ENCODE measurements around the gene PEX7. TPM values are rescaled to one million over a fixed set of nuclear protein-coding genes. Genes with fewer than 3 reads are reported as not detected.

PEX7 gene
- total RNA-seq, 1 experiment from 2014 or later, result 13.6 TPM

DNA sequence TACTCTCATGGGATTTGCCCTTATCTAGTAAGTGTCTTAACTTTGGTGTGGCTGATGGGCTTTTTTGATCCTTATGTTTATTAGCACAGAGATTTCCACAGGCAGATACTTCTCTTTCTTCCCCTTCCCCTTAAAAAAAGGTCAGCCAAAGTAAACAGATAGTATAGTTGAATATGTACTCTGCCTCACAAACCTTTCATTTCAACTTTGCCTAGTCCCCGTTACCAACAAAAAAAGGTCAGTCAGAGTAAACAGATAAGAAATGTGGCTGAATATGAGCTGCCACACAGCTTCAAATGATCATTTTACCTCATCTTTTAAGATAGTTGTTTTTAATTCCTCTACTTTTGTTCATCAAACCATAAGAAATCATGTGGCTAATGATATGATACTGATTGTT, 65.6 kb downstream of the PEX7 start:
- Histone ChIP-seq H2AFZ (ENCODE audit: low read length) (no peak overlapping the region; the same call in 1 of the 2 replicates), H4K20me1 (ENCODE audit: insufficient read depth, low read depth, low read length) (no peaks in the 10 kb centered on the region; the same call in 1 of the 2 replicates), H3K27ac (ENCODE audit: low read length) (peak overlapping the region; percentile 68), H3K4me3 (ENCODE audit: low read length) (peak overlapping the region; percentile 57), H3K9me3 (ENCODE audit: low read length) (no peaks in the 10 kb centered on the region), H3K36me3 (ENCODE audit: insufficient read depth, low read length) (no peaks in the 10 kb centered on the region), H3K4me2 (ENCODE audit: low read depth, low read length, poor library complexity, severe bottlenecking) (peak overlapping the region; percentile 78), H3K9me2 (replicated peaks; ENCODE audit: insufficient read depth, low read length) (no peaks in the 10 kb centered on the region), H3K27me3 (ENCODE audit: low read length) (no peaks in the 10 kb centered on the region), H3K9ac (ENCODE audit: low read length) (peak overlapping the region; percentile 32), H3K79me2 (ENCODE audit: low read length) (peaks cover 15% of the 10 kb centered on the region; the same call in 1 of the 2 replicates), H3K4me1 (ENCODE audit: low read length) (peaks cover 31% of the 10 kb centered on the region)
- DNase-seq, result peak; percentile 42

DNA sequence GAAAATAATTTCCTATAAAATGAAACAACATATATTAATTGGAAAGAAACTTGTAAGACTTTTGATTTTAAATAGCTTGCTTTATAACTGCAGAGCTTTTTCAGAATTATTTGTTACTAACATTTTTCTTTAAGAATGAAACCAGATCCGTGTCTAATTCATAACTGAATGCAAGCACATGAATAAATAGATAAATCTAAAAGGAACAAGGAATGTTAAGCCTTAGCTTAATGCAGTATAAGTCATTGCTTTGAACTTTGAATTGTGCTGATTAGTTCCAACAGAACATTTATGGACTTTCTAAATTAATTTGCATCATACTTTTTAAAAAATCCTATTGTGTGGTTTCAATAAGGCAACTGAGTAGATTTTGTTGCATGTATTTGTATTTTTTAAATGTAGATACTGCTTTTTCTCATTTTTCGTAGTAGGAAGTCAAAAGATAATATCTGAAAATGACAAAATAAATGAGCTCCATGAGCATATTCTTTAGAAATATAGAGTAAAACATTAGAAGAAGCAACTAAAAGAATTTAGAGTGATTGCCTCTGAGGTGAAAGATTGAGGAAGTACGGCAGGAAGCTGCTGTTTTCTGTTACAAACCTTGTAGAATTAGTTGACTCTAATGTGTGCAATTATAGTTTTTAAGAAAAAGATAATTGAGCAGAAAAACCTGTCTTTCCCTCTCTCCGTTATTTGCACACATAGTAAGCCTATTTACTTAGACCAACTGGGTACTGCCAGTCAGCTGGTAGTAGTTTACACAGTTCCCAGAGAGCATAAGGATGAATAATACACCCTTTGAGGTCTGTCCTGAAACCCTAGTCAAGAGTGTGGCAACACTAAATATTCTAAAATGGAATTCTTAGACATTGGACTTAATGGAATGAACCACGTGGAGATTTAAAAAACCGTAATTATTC, 67.1 kb downstream of the PEX7 start:
- Histone ChIP-seq H3K9ac (ENCODE audit: low read length) (peak overlapping the region; percentile 29; the same call in 1 of the 2 replicates), H3K4me2 (ENCODE audit: low read depth, low read length, poor library complexity, severe bottlenecking) (peak overlapping the region; percentile 78)
- DNase-seq, result peak; percentile 48

DNA sequence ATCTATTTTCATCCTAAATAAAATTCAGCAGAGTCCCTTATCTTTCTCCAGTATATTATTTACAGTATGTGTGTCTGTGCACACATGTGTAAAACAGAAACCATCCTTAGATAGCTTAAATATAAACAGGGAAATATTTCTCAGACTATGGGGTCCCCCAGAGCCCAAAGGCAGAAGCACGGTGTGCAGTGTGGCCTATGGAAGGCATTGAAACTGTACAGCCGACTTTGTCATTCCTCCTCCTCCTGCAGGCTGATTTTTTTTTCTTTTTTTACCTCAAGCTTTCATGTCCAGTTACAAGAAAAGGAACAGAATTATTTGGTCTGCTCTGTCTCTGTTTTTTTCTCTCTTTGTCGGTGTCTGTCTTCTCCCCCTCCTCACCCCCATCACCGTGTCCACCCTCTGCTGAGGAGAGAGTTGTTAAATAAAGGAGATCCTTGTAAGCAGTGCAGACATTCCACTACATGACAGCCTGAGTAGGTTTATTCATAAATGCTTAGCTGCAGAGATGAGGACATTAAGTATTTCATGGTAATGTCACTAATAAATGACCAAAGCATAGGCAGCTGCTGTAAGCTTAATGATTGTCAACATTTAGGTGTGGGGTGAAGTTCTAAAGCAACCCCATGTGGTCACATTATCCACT, 67.9 kb downstream of the PEX7 start:
- no peak overlapping the region for H3K4me3 ChIP-seq (ENCODE audit: low read length)
- H3K27me3 ChIP-seq (ENCODE audit: low read length), result no peaks in the 10 kb centered on the region
- no peak overlapping the region for H3K9ac ChIP-seq (ENCODE audit: low read length)
- H3K36me3 ChIP-seq (ENCODE audit: insufficient read depth, low read length), result no peaks in the 10 kb centered on the region
- no peaks in the 10 kb centered on the region; the same call in 1 of the 2 replicates for H4K20me1 ChIP-seq (ENCODE audit: insufficient read depth, low read depth, low read length)
- no peak overlapping the region for H3K4me2 ChIP-seq (ENCODE audit: low read depth, low read length, poor library complexity, severe bottlenecking)
- no peaks in the 10 kb centered on the region for H3K9me2 ChIP-seq (replicated peaks; ENCODE audit: insufficient read depth, low read length)
- no peak overlapping the region for H2AFZ ChIP-seq (ENCODE audit: low read length)
- H3K79me2 ChIP-seq (ENCODE audit: low read length), result peaks cover 15% of the 10 kb centered on the region; the same call in 1 of the 2 replicates
- DNase-seq, result no peak
- peaks cover 31% of the 10 kb centered on the region for H3K4me1 ChIP-seq (ENCODE audit: low read length)
- no peaks in the 10 kb centered on the region for H3K9me3 ChIP-seq (ENCODE audit: low read length)
- no peak overlapping the region for H3K27ac ChIP-seq (ENCODE audit: low read length)

More for the DNA sequence above, 67.1 kb downstream of the PEX7 start:
- no peaks in the 10 kb centered on the region; the same call in 1 of the 2 replicates for H4K20me1 ChIP-seq (ENCODE audit: insufficient read depth, low read depth, low read length)
- H3K4me3 ChIP-seq (ENCODE audit: low read length), result peak overlapping the region; percentile 57; the same call in 1 of the 2 replicates
- H3K9me3 ChIP-seq (ENCODE audit: low read length), result no peaks in the 10 kb centered on the region
- H3K4me1 ChIP-seq (ENCODE audit: low read length), result peaks cover 31% of the 10 kb centered on the region
- H3K79me2 ChIP-seq (ENCODE audit: low read length), result peaks cover 15% of the 10 kb centered on the region; the same call in 1 of the 2 replicates
- H3K9me2 ChIP-seq (replicated peaks; ENCODE audit: insufficient read depth, low read length), result no peaks in the 10 kb centered on the region
- H3K27ac ChIP-seq (ENCODE audit: low read length), result peak overlapping the region; percentile 68
- no peaks in the 10 kb centered on the region for H3K27me3 ChIP-seq (ENCODE audit: low read length)
- H2AFZ ChIP-seq (ENCODE audit: low read length), result peak overlapping the region; percentile 0; the same call in 1 of the 2 replicates
- no peaks in the 10 kb centered on the region for H3K36me3 ChIP-seq (ENCODE audit: insufficient read depth, low read length)

DNA sequence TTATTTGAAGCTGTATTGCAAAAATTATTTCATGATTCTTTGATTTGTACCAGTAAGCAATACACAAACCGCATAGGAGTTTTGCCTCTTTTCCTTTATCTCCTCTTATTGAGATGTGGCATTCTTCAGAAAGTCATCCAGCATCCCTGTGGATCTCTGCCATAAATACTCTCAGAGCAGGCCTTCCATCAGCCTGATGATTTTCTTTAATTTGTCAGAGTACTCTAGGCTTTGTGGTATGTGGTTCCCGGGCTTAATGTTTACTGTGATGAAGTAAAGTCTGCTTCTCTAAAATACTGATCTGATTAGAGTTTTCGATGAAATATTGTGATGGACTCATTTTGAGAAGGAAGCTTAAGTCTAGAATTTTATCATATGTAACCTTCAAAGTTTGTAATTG, 68.6 kb downstream of the PEX7 start:
- Histone ChIP-seq H3K4me2 (ENCODE audit: low read depth, low read length, poor library complexity, severe bottlenecking) (no peak overlapping the region), H3K9me3 (ENCODE audit: low read length) (no peaks in the 10 kb centered on the region), H4K20me1 (ENCODE audit: insufficient read depth, low read depth, low read length) (no peaks in the 10 kb centered on the region; the same call in 1 of the 2 replicates), H3K79me2 (ENCODE audit: low read length) (peaks cover 15% of the 10 kb centered on the region; the same call in 1 of the 2 replicates), H3K4me3 (ENCODE audit: low read length) (no peak overlapping the region), H3K27me3 (ENCODE audit: low read length) (no peaks in the 10 kb centered on the region), H3K9me2 (replicated peaks; ENCODE audit: insufficient read depth, low read length) (no peaks in the 10 kb centered on the region), H3K27ac (ENCODE audit: low read length) (no peak overlapping the region), H2AFZ (ENCODE audit: low read length) (no peak overlapping the region), H3K9ac (ENCODE audit: low read length) (no peak overlapping the region), H3K4me1 (ENCODE audit: low read length) (peaks cover 31% of the 10 kb centered on the region), H3K36me3 (ENCODE audit: insufficient read depth, low read length) (no peaks in the 10 kb centered on the region)
- DNase-seq, result no peak

DNA sequence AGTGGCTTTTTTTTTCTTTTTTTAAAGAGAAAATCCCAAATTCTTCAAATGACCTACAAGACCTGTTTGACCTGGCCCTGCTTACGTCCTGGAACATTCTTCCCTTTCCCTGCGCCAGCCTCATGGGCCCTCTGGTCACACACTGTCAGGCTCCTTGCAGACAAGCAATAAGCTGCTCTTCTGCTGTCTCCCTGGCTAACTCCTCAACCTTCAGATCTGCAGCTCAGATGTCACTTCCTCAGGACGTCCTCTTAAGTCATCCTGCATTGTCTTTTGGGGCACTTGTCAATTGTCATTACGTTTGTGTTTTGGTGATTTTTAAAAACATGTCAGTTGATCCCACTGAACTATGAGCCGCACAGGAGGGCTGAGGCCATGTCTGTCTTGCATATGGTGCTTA, 70.8 kb downstream of the PEX7 start:
- no peak overlapping the region for H3K27ac ChIP-seq (ENCODE audit: low read length)
- H3K9ac ChIP-seq (ENCODE audit: low read length), result no peak overlapping the region
- no peaks in the 10 kb centered on the region for H3K9me2 ChIP-seq (replicated peaks; ENCODE audit: insufficient read depth, low read length)
- no peaks in the 10 kb centered on the region for H4K20me1 ChIP-seq (ENCODE audit: insufficient read depth, low read depth, low read length)
- no peaks in the 10 kb centered on the region for H3K9me3 ChIP-seq (ENCODE audit: low read length)
- no peaks in the 10 kb centered on the region for H3K27me3 ChIP-seq (ENCODE audit: low read length)
- H2AFZ ChIP-seq (ENCODE audit: low read length), result no peak overlapping the region
- H3K36me3 ChIP-seq (ENCODE audit: insufficient read depth, low read length), result no peaks in the 10 kb centered on the region
- peaks cover 21% of the 10 kb centered on the region for H3K4me1 ChIP-seq (ENCODE audit: low read length)
- H3K4me3 ChIP-seq (ENCODE audit: low read length), result no peak overlapping the region
- peaks cover 18% of the 10 kb centered on the region; the same call in 1 of the 2 replicates for H3K79me2 ChIP-seq (ENCODE audit: low read length)
- DNase-seq, result no peak
- no peak overlapping the region for H3K4me2 ChIP-seq (ENCODE audit: low read depth, low read length, poor library complexity, severe bottlenecking)

DNA sequence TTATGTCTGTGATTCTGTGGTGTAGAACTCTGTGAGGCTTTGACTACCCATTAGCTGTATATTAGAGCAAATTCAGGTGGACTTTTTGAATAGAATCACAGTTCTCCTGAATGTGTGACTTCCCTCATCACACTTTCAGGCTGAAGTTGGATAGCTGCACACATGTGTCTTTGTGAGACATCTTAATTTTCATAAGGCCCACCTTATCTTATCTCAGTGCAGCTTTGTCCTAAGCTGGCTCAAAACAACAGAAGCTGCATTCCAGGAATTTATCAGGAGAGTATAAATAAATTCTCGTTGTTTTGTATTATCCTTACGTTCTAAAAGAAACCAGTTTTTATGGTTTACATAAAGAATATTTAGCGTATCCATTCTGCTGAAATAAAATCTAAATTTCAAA, 73.5 kb downstream of the PEX7 start:
- no peak for DNase-seq
- H3K79me2 ChIP-seq (ENCODE audit: low read length), result peaks cover 7% of the 10 kb centered on the region; the same call in 1 of the 2 replicates

DNA sequence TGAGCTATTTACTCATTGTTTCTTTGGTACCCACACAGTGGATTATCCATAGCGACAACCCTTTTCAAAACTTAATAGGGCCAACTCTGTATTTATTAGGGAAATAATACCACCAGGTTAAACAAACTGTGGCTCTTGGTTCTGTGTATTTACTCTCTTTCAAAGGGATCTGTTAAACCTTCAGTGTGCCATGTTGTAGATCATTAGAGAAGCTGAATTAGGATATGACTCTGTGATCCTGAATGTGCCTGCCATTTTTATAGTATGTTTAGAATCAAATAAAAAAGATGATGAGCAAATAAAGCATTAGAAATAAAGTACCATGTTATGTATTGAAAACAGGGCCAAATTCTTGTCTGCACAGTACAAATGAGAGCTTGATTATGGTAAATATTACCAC, 74.7 kb downstream of the PEX7 start:
- Histone ChIP-seq H3K9ac (ENCODE audit: low read length) (no peak overlapping the region), H4K20me1 (ENCODE audit: insufficient read depth, low read depth, low read length) (no peaks in the 10 kb centered on the region)
- DNase-seq, result no peak

More for the DNA sequence above, 73.5 kb downstream of the PEX7 start:
- H3K9me3 ChIP-seq (ENCODE audit: low read length), result no peaks in the 10 kb centered on the region
- no peak overlapping the region for H3K4me2 ChIP-seq (ENCODE audit: low read depth, low read length, poor library complexity, severe bottlenecking)
- H3K9ac ChIP-seq (ENCODE audit: low read length), result no peak overlapping the region
- no peak overlapping the region for H3K27ac ChIP-seq (ENCODE audit: low read length)
- no peak overlapping the region for H3K4me3 ChIP-seq (ENCODE audit: low read length)
- H4K20me1 ChIP-seq (ENCODE audit: insufficient read depth, low read depth, low read length), result no peaks in the 10 kb centered on the region
- no peaks in the 10 kb centered on the region for H3K27me3 ChIP-seq (ENCODE audit: low read length)
- no peaks in the 10 kb centered on the region for H3K36me3 ChIP-seq (ENCODE audit: insufficient read depth, low read length)
- no peaks in the 10 kb centered on the region for H3K4me1 ChIP-seq (ENCODE audit: low read length)
- no peaks in the 10 kb centered on the region for H3K9me2 ChIP-seq (replicated peaks; ENCODE audit: insufficient read depth, low read length)
- H2AFZ ChIP-seq (ENCODE audit: low read length), result no peak overlapping the region

More for the DNA sequence above, 74.7 kb downstream of the PEX7 start:
- Histone ChIP-seq H3K79me2 (ENCODE audit: low read length) (peaks cover 5% of the 10 kb centered on the region; the same call in 1 of the 2 replicates), H3K9me3 (ENCODE audit: low read length) (no peaks in the 10 kb centered on the region), H3K27ac (ENCODE audit: low read length) (no peak overlapping the region), H3K4me1 (ENCODE audit: low read length) (no peaks in the 10 kb centered on the region), H3K4me3 (ENCODE audit: low read length) (no peak overlapping the region), H3K36me3 (ENCODE audit: insufficient read depth, low read length) (no peaks in the 10 kb centered on the region), H3K9me2 (replicated peaks; ENCODE audit: insufficient read depth, low read length) (no peaks in the 10 kb centered on the region), H3K4me2 (ENCODE audit: low read depth, low read length, poor library complexity, severe bottlenecking) (no peak overlapping the region), H3K27me3 (ENCODE audit: low read length) (no peaks in the 10 kb centered on the region), H2AFZ (ENCODE audit: low read length) (no peak overlapping the region)

Measured in Karpas-422 (cell line).